ENCODE data around the gene WIPF1. TPM values are rescaled to one million over a fixed set of nuclear protein-coding genes. Genes with fewer than 3 reads are reported as not detected.

The WIPF1 gene
- total and polyA plus RNA-seq, 8 donors = 30.7 to 117 (median 33.4) TPM

- DNase-seq = no peak
Observed at GRCh38 chr2:174561972-174562370, 35.6 kb downstream of the WIPF1 start.

GRCh38 chr2:174561283-174561971, 36.2 kb downstream of the WIPF1 start:
- peak in 2 of 4 donors; percentile 78 to 85 for DNase-seq
- Histone ChIP-seq H3K27me3 (no peaks in the 10 kb centered on the region), H3K9me3 (no peaks in the 10 kb centered on the region), H3K27ac (no peak overlapping the region), H3K36me3 (peaks cover 0 to 79% of the 10 kb centered on the region in 2 donors), H3K4me3 (no peak overlapping the region), H3K4me1 (peaks cover 0 to 4% of the 10 kb centered on the region in 2 donors)
- no peak for TF ChIP-seq CTCF (IDR thresholded peaks at IDR 0.05)
- peak; percentile 64 for ATAC-seq
- intact Hi-C loops (cut with DNase I) = no loop called here

More at GRCh38 chr2:174561972-174562370, 35.6 kb downstream of the WIPF1 start:
- TF ChIP-seq CTCF (IDR thresholded peaks at IDR 0.05) = no peak
- H3K4me3 ChIP-seq = no peak overlapping the region
- H3K27me3 ChIP-seq = no peaks in the 10 kb centered on the region
- intact Hi-C loops (cut with DNase I) = no loop called here
- ATAC-seq = peak; percentile 39
- peaks cover 0 to 85% of the 10 kb centered on the region in 2 donors for H3K36me3 ChIP-seq
- H3K27ac ChIP-seq = no peak overlapping the region
- H3K9me3 ChIP-seq = no peaks in the 10 kb centered on the region
- H3K4me1 ChIP-seq = peaks cover 0 to 4% of the 10 kb centered on the region in 2 donors

- ATAC-seq = no peak
- H3K27ac ChIP-seq = no peak overlapping the region
- TF ChIP-seq CTCF (IDR thresholded peaks at IDR 0.05) = no peak
- H3K9me3 ChIP-seq = no peaks in the 10 kb centered on the region
- peaks cover 0 to 72% of the 10 kb centered on the region in 2 donors for H3K36me3 ChIP-seq
- H3K4me3 ChIP-seq = no peak overlapping the region
- H3K27me3 ChIP-seq = no peaks in the 10 kb centered on the region
- no peak for DNase-seq
- intact Hi-C loops (cut with DNase I) = no loop called here
- H3K4me1 ChIP-seq = peaks cover 0 to 4% of the 10 kb centered on the region in 2 donors
Observed at GRCh38 chr2:174560737-174561136, 36.9 kb downstream of the WIPF1 start.

- intact Hi-C loops (cut with DNase I) = no loop called here
- TF ChIP-seq CTCF (IDR thresholded peaks at IDR 0.05) = no peak
- DNase-seq = no peak
- Histone ChIP-seq H3K9me3 (no peaks in the 10 kb centered on the region), H3K4me1 (no peaks in the 10 kb centered on the region), H3K4me3 (no peak overlapping the region), H3K27ac (no peak overlapping the region), H3K36me3 (peaks cover 0 to 25% of the 10 kb centered on the region in 2 donors), H3K27me3 (no peaks in the 10 kb centered on the region)
- no peak for ATAC-seq
Observed at GRCh38 chr2:174555998-174556397, 41.6 kb downstream of the WIPF1 start.

- Histone ChIP-seq H3K4me1 (no peaks in the 10 kb centered on the region), H3K9me3 (no peaks in the 10 kb centered on the region), H3K27ac (no peak overlapping the region), H3K36me3 (peaks cover 0 to 17% of the 10 kb centered on the region in 2 donors), H3K4me3 (no peak overlapping the region), H3K27me3 (no peaks in the 10 kb centered on the region)
- intact Hi-C loops (cut with DNase I) = no loop called here
- ATAC-seq (no peak), DNase-seq (no peak)
- TF ChIP-seq CTCF (IDR thresholded peaks at IDR 0.05) = no peak
Observed at GRCh38 chr2:174554529-174555150, 43.0 kb downstream of the WIPF1 start.
